Prostate gland (tissue), 2 donors: Measurements from ENCODE around the gene TMEM51.

Experiments
- CTCF ChIP-seq, 4 experiments: fragments of 200-600 bp in 2 of 4; fragments of 450-650 bp in 2 of 4; sonication (generic) in 2 of 4; IDR thresholded peaks; 1 replicate in 3 of 4; 2 replicates in 1 of 4; pipeline ENCODE4 v1.5.1; 2016 to 2019; ENCODE audit warnings: antibody characterized with exemption in 4 of 4, mild to moderate bottlenecking in 2 of 4, moderate library complexity in 2 of 4
- POLR2A ChIP-seq: fragments of 450-650 bp; IDR thresholded peaks from one replicate; pipeline ENCODE4 v1.6.1; 2016; ENCODE audit warnings: antibody characterized with exemption, mild to moderate bottlenecking
- POLR2AphosphoS5 ChIP-seq: sonication (generic); formaldehyde crosslinking; IDR thresholded peaks from one replicate; pipeline ENCODE4 v1.6.1; 2017; ENCODE audit warnings: antibody characterized with exemption

GRCh38 chr1:15148475-15148874, 5.1 kb upstream of the TMEM51 start:
- TF ChIP-seq POLR2A (no peak), CTCF (IDR thresholded peaks at IDR 0.05) (no peak), POLR2AphosphoS5 (no peak)
